ENCODE measurements around the gene RTKN2. TPM values are rescaled to one million over a fixed set of nuclear protein-coding genes. Genes with fewer than 3 reads are reported as not detected.

The RTKN2 gene
- total RNA-seq, 2 donors from 2014 or later = 2.1 to 3.6 TPM

GRCh38 chr10:62258926-62259325 lies 9.7 kb downstream of the RTKN2 start:
- Histone ChIP-seq H3K9me3 (no peaks in the 10 kb centered on the region), H3K36me3 (no peaks in the 10 kb centered on the region), H3K4me1 (replicated peaks) (no peaks in the 10 kb centered on the region), H3K27me3 (replicated peaks; ENCODE audit: insufficient read depth) (no peaks in the 10 kb centered on the region), H3K4me3 (no peak overlapping the region), H3K27ac (no peak overlapping the region)
- no peak for DNase-seq (ENCODE audit: low spot score)
- intact Hi-C loops (cut with DNase I) = no loop called here
- no peak for TF ChIP-seq POLR2AphosphoS5 (IDR thresholded peaks at IDR 0.05)
- no peak for TF ChIP-seq POLR2A (IDR thresholded peaks at IDR 0.05)
- TF ChIP-seq, protein P1, sequence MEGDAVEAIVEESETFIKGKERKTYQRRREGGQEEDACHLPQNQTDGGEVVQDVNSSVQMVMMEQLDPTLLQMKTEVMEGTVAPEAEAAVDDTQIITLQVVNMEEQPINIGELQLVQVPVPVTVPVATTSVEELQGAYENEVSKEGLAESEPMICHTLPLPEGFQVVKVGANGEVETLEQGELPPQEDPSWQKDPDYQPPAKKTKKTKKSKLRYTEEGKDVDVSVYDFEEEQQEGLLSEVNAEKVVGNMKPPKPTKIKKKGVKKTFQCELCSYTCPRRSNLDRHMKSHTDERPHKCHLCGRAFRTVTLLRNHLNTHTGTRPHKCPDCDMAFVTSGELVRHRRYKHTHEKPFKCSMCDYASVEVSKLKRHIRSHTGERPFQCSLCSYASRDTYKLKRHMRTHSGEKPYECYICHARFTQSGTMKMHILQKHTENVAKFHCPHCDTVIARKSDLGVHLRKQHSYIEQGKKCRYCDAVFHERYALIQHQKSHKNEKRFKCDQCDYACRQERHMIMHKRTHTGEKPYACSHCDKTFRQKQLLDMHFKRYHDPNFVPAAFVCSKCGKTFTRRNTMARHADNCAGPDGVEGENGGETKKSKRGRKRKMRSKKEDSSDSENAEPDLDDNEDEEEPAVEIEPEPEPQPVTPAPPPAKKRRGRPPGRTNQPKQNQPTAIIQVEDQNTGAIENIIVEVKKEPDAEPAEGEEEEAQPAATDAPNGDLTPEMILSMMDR (IDR thresholded peaks at IDR 0.05) = no peak
- WGBS = 94% methylated on average over 3 of the region's 3 CpGs

DNA sequence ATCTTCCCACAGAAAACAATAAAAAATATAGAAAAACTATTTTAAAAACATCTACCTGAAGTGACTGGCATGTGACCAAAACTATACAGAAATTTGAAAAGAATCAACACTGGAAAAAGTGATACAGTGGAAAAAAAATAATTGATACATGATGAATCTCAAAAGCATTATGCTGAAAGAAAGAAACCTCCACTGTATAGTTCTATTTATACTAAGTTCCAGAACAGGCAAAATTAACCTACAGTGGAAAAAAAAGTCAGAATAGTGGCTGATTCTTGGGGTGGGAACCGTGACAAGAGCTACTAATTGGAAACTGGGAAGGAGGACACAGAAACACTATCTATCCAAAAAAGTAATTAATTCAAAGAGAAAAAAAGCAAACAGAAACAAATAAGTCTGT lies 14.9 kb downstream of the RTKN2 start:
- no peaks in the 10 kb centered on the region for H3K36me3 ChIP-seq
- no peak overlapping the region for H3K4me3 ChIP-seq
- no peak for DNase-seq (ENCODE audit: low spot score)
- intact Hi-C loops (cut with DNase I) = no loop called here
- H3K27ac ChIP-seq = no peak overlapping the region
- H3K9me3 ChIP-seq = no peaks in the 10 kb centered on the region
- H3K27me3 ChIP-seq (replicated peaks; ENCODE audit: insufficient read depth) = no peaks in the 10 kb centered on the region
- no peaks in the 10 kb centered on the region for H3K4me1 ChIP-seq (replicated peaks)
- 70% methylated on average over 1 of the region's 1 CpG for WGBS
- TF ChIP-seq POLR2AphosphoS5 (IDR thresholded peaks at IDR 0.05) (no peak), POLR2A (IDR thresholded peaks at IDR 0.05) (no peak)
- TF ChIP-seq, protein P1 (IDR thresholded peaks at IDR 0.05) = no peak

DNA sequence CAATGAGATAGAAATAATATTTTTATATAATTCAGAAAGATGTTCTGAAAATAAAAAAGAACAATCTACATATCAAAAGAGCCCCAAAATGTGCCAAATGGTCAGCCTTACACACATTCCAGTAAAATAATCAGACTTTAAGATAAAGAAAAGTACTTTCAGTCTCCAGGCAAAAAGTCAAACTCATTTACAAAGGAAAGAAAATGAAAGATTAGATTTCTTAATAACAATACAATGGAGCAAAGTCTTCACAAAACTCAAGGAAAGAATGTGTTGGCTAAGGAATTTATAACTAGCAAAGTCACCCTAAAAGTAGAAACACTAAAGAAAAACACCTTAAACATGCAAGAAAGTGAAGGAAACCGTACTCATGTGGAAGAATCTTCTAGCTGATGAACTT lies 16.6 kb downstream of the RTKN2 start:
- 84% methylated on average over 1 of the region's 1 CpG for WGBS

GRCh38 chr10:62250594-62251198 lies 17.9 kb downstream of the RTKN2 start:
- 93% methylated on average over 5 of the region's 5 CpGs for WGBS
- TF ChIP-seq POLR2A (IDR thresholded peaks at IDR 0.05) (no peak), POLR2AphosphoS5 (IDR thresholded peaks at IDR 0.05) (no peak)
- TF ChIP-seq, protein P1 (IDR thresholded peaks at IDR 0.05) = no peak

More for the DNA sequence above, 16.6 kb downstream of the RTKN2 start:
- Histone ChIP-seq H3K27ac (no peak overlapping the region), H3K36me3 (no peaks in the 10 kb centered on the region), H3K9me3 (no peaks in the 10 kb centered on the region), H3K4me3 (no peak overlapping the region), H3K4me1 (replicated peaks) (no peaks in the 10 kb centered on the region), H3K27me3 (replicated peaks; ENCODE audit: insufficient read depth) (no peaks in the 10 kb centered on the region)
- TF ChIP-seq POLR2AphosphoS5 (IDR thresholded peaks at IDR 0.05) (no peak), POLR2A (IDR thresholded peaks at IDR 0.05) (no peak)
- TF ChIP-seq, protein P1 (IDR thresholded peaks at IDR 0.05) = no peak
- intact Hi-C loops (cut with DNase I) = no loop called here
- no peak for DNase-seq (ENCODE audit: low spot score)

GRCh38 chr10:62249957-62250356 lies 18.7 kb downstream of the RTKN2 start:
- H3K27me3 ChIP-seq (replicated peaks; ENCODE audit: insufficient read depth) = no peaks in the 10 kb centered on the region
- H3K4me1 ChIP-seq (replicated peaks) = no peaks in the 10 kb centered on the region
- no peak for DNase-seq (ENCODE audit: low spot score)
- 94% methylated on average over 3 of the region's 3 CpGs for WGBS
- no peaks in the 10 kb centered on the region for H3K36me3 ChIP-seq
- H3K4me3 ChIP-seq = no peak overlapping the region
- no peaks in the 10 kb centered on the region for H3K9me3 ChIP-seq
- intact Hi-C loops (cut with DNase I) = loop anchor here (5.0 kb wide), 1 partner anchor 1438 kb away; no protein-coding TSS in a partner anchor
- no peak overlapping the region for H3K27ac ChIP-seq
- no peak for TF ChIP-seq POLR2A (IDR thresholded peaks at IDR 0.05)
- no peak for TF ChIP-seq POLR2AphosphoS5 (IDR thresholded peaks at IDR 0.05)
- TF ChIP-seq, protein P1 (IDR thresholded peaks at IDR 0.05) = no peak

More at GRCh38 chr10:62250594-62251198, 17.9 kb downstream of the RTKN2 start:
- Histone ChIP-seq H3K4me1 (replicated peaks) (no peaks in the 10 kb centered on the region), H3K27me3 (replicated peaks; ENCODE audit: insufficient read depth) (no peaks in the 10 kb centered on the region), H3K9me3 (no peaks in the 10 kb centered on the region), H3K27ac (no peak overlapping the region), H3K36me3 (no peaks in the 10 kb centered on the region), H3K4me3 (no peak overlapping the region)
- intact Hi-C loops (cut with DNase I) = no loop called here
- no peak for DNase-seq (ENCODE audit: low spot score)
